SK-N-SH treated with all-trans-retinoic acid at 6 μM for 48 hours (cell line): ENCODE results near the gene DTNA.

ENCODE experiments used
- ATAC-seq: fragments of 200-7000 bp; cut with Tn5 transposase; 3 replicates; pipeline ENCODE4 v1.9.1; 2020; ENCODE audit warnings: mild to moderate bottlenecking, moderate library complexity
- ARNTL ChIP-seq: fragments of 450-650 bp; formaldehyde crosslinking; IDR thresholded peaks from 2 replicates; pipeline ENCODE4 v1.5.0; 2020; ENCODE audit warnings: low read depth, mild to moderate bottlenecking, moderate library complexity, borderline replicate concordance
- BACH2 ChIP-seq: fragments of 250-450 bp; sonication (Bioruptor Pico); IDR thresholded peaks from 2 replicates; pipeline ENCODE4 v1.9.0; 2021; ENCODE audit warnings: mild to moderate bottlenecking, borderline replicate concordance
- CSDC2 ChIP-seq: fragments of 250-450 bp; sonication (Bioruptor Pico); IDR thresholded peaks from 2 replicates; pipeline ENCODE4 v1.5.0; 2020; ENCODE audit warnings: mild to moderate bottlenecking, moderate library complexity
- CSRNP3 ChIP-seq: fragments of 250-450 bp; sonication (Bioruptor Pico); IDR thresholded peaks from 2 replicates; pipeline ENCODE4 v1.5.1; 2021; ENCODE audit warnings: mild to moderate bottlenecking, moderate library complexity
- ESRRG ChIP-seq: fragments of 250-450 bp; sonication (Bioruptor Pico); IDR thresholded peaks from 2 replicates; pipeline ENCODE4 v1.6.1; 2021; ENCODE audit warnings: mild to moderate bottlenecking
- GLIS3 ChIP-seq: fragments of 250-450 bp; sonication (Bioruptor Pico); IDR thresholded peaks from 2 replicates; pipeline ENCODE4 v1.5.0; 2020; ENCODE audit warnings: mild to moderate bottlenecking, moderate library complexity
- ISL1 ChIP-seq: fragments of 250-450 bp; sonication (Bioruptor Pico); IDR thresholded peaks from 2 replicates; pipeline ENCODE4 v2.1.2; 2022; ENCODE audit warnings: mild to moderate bottlenecking, moderate library complexity
- OSR1 ChIP-seq: fragments of 250-450 bp; sonication (Bioruptor Pico); IDR thresholded peaks from 2 replicates; pipeline ENCODE4 v1.8.0; 2022; ENCODE audit warnings: moderate library complexity, mild to moderate bottlenecking, inconsistent platforms
- PPARA ChIP-seq: fragments of 250-450 bp; sonication (Bioruptor Pico); IDR thresholded peaks from 2 replicates; pipeline ENCODE4 v1.5.0; 2020; ENCODE audit warnings: mild to moderate bottlenecking, borderline replicate concordance
- RARB ChIP-seq: fragments of 250-450 bp; sonication (Bioruptor Pico); IDR thresholded peaks from 2 replicates; pipeline ENCODE4 v1.8.0; 2021; ENCODE audit warnings: mild to moderate bottlenecking, moderate library complexity
- TCF4 ChIP-seq: fragments of 250-450 bp; sonication (Bioruptor Pico); IDR thresholded peaks from 2 replicates; pipeline ENCODE4 v1.8.0; 2021; ENCODE audit warnings: mild to moderate bottlenecking, moderate library complexity, borderline replicate concordance
- ZC3H10 ChIP-seq: fragments of 250-450 bp; sonication (Bioruptor Pico); IDR thresholded peaks from 2 replicates; pipeline ENCODE4 v1.5.1; 2021; ENCODE audit warnings: mild to moderate bottlenecking, moderate library complexity
- ZFP3 ChIP-seq: fragments of 250-450 bp; sonication (Bioruptor Pico); IDR thresholded peaks from 2 replicates; pipeline ENCODE4 v1.5.0; 2020; ENCODE audit warnings: mild to moderate bottlenecking, moderate library complexity
- ZNF565 ChIP-seq: fragments of 450-650 bp; formaldehyde crosslinking; conservative IDR thresholded peaks from 2 replicates; pipeline ENCODE4 v1.5.0; 2020; ENCODE audit warnings: low read depth, mild to moderate bottlenecking, moderate library complexity
- ZNF70 ChIP-seq: fragments of 450-650 bp; formaldehyde crosslinking; IDR thresholded peaks from 2 replicates; pipeline ENCODE4 v1.5.0; 2020; ENCODE audit warnings: mild to moderate bottlenecking, moderate library complexity
- ZNF8 ChIP-seq: fragments of 450-650 bp; formaldehyde crosslinking; IDR thresholded peaks from 2 replicates; pipeline ENCODE4 v1.5.0; 2020; ENCODE audit warnings: mild to moderate bottlenecking, moderate library complexity
- TF ChIP-seq, protein P1 (sequence below): fragments of 250-450 bp; sonication (Bioruptor Pico); IDR thresholded peaks from 2 replicates; pipeline ENCODE4 v1.8.0; 2021; ENCODE audit warnings: low read depth, mild to moderate bottlenecking, moderate library complexity, borderline replicate concordance
- TF ChIP-seq, protein P2 (sequence below): fragments of 250-450 bp; sonication (Bioruptor Pico); IDR thresholded peaks from 2 replicates; pipeline ENCODE4 v1.5.0; 2020; ENCODE audit warnings: mild to moderate bottlenecking, moderate library complexity
- TF ChIP-seq, protein P3 (sequence below): fragments of 250-450 bp; sonication (Bioruptor Pico); IDR thresholded peaks from 2 replicates; pipeline ENCODE4 v1.8.0; 2020; ENCODE audit warnings: mild to moderate bottlenecking, moderate library complexity, borderline replicate concordance

Gene DTNA

DNA sequence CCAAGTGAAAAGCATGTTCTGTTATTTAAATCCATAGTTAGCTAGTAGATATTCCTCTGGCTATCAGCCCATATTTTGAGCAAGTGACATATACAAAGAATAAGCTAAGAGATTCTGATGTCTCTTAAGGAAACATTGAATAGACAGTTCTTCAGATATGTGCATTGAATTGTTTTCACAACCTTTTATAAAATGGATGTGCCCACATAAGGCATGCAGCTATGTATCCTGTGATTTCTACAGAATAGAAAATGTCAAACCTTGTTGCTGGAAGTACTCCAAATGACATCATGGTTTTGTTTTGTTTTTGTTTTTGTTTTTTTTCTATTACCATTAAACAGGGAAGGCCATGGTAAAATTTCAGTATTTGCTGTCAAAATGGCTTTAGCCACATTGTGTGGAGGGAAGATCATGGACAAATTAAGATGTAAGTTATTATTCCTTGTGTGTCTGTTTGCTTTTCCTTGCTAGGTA lies 95.8 kb downstream of the DTNA start:
- TF ChIP-seq BACH2 (CRISPR knock-in tag) (no peak), ESRRG (CRISPR knock-in tag) (no peak), CSRNP3 (CRISPR knock-in tag) (no peak), ARNTL (CRISPR knock-in tag) (no peak), ZNF565 (CRISPR knock-in tag) (no peak), RARB (CRISPR knock-in tag) (no peak), TCF4 (CRISPR knock-in tag) (no peak), OSR1 (CRISPR knock-in tag) (no peak)
- TF ChIP-seq, protein P1, sequence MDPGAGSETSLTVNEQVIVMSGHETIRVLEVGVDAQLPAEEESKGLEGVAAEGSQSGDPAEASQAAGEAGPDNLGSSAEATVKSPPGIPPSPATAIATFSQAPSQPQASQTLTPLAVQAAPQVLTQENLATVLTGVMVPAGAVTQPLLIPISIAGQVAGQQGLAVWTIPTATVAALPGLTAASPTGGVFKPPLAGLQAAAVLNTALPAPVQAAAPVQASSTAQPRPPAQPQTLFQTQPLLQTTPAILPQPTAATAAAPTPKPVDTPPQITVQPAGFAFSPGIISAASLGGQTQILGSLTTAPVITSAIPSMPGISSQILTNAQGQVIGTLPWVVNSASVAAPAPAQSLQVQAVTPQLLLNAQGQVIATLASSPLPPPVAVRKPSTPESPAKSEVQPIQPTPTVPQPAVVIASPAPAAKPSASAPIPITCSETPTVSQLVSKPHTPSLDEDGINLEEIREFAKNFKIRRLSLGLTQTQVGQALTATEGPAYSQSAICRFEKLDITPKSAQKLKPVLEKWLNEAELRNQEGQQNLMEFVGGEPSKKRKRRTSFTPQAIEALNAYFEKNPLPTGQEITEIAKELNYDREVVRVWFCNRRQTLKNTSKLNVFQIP (CRISPR knock-in tag) = no peak
- TF ChIP-seq, protein P2, sequence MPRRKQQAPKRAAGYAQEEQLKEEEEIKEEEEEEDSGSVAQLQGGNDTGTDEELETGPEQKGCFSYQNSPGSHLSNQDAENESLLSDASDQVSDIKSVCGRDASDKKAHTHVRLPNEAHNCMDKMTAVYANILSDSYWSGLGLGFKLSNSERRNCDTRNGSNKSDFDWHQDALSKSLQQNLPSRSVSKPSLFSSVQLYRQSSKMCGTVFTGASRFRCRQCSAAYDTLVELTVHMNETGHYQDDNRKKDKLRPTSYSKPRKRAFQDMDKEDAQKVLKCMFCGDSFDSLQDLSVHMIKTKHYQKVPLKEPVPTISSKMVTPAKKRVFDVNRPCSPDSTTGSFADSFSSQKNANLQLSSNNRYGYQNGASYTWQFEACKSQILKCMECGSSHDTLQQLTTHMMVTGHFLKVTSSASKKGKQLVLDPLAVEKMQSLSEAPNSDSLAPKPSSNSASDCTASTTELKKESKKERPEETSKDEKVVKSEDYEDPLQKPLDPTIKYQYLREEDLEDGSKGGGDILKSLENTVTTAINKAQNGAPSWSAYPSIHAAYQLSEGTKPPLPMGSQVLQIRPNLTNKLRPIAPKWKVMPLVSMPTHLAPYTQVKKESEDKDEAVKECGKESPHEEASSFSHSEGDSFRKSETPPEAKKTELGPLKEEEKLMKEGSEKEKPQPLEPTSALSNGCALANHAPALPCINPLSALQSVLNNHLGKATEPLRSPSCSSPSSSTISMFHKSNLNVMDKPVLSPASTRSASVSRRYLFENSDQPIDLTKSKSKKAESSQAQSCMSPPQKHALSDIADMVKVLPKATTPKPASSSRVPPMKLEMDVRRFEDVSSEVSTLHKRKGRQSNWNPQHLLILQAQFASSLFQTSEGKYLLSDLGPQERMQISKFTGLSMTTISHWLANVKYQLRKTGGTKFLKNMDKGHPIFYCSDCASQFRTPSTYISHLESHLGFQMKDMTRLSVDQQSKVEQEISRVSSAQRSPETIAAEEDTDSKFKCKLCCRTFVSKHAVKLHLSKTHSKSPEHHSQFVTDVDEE (CRISPR knock-in tag) = no peak

DNA sequence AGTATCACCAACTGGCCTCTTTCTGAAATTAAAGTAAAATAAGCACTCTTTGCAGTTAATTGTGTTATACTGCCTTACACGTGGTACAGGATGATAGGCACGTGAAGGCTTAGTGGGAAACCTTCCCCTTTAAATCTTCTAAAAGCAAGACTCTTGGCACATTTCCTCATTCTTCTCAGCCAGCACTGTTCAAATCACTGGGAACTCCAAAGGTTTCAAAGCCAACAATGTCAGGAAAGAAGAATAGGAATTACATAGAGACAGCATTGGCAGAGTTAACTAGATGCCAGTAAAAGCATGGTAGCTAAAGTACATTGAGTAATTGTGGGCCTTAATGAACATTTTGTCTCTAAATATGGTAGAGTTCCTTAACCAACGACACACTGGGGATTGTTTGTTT lies 96.4 kb downstream of the DTNA start:
- ATAC-seq = no peak
- TF ChIP-seq ISL1 (CRISPR knock-in tag) = no peak
- no peak for TF ChIP-seq GLIS3
- no peak for TF ChIP-seq TCF4 (CRISPR knock-in tag)
- TF ChIP-seq ARNTL (CRISPR knock-in tag) = no peak
- no peak for TF ChIP-seq ZC3H10 (CRISPR knock-in tag)
- no peak for TF ChIP-seq ZFP3 (CRISPR knock-in tag)
- no peak for TF ChIP-seq CSDC2 (CRISPR knock-in tag)
- TF ChIP-seq ZNF8 = no peak
- TF ChIP-seq ZNF70 (CRISPR knock-in tag) = no peak
- TF ChIP-seq PPARA (CRISPR knock-in tag) = no peak
- TF ChIP-seq, protein P3, sequence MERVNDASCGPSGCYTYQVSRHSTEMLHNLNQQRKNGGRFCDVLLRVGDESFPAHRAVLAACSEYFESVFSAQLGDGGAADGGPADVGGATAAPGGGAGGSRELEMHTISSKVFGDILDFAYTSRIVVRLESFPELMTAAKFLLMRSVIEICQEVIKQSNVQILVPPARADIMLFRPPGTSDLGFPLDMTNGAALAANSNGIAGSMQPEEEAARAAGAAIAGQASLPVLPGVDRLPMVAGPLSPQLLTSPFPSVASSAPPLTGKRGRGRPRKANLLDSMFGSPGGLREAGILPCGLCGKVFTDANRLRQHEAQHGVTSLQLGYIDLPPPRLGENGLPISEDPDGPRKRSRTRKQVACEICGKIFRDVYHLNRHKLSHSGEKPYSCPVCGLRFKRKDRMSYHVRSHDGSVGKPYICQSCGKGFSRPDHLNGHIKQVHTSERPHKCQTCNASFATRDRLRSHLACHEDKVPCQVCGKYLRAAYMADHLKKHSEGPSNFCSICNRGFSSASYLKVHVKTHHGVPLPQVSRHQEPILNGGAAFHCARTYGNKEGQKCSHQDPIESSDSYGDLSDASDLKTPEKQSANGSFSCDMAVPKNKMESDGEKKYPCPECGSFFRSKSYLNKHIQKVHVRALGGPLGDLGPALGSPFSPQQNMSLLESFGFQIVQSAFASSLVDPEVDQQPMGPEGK (CRISPR knock-in tag) = no peak
- TF ChIP-seq, protein P2 (CRISPR knock-in tag) = no peak
- TF ChIP-seq OSR1 (CRISPR knock-in tag) = no peak
- TF ChIP-seq, protein P1 (CRISPR knock-in tag) = no peak
- no peak for TF ChIP-seq ZNF565 (CRISPR knock-in tag)

More for the DNA sequence above, 95.8 kb downstream of the DTNA start:
- no peak for ATAC-seq
